GM18508 (cell line): ENCODE measurements around the gene CLN5.

Experiments
- ATAC-seq: cut with Tn5 transposase; IDR thresholded peaks from one replicate; pipeline ENCODE4 v1.9.1; 2021; ENCODE audit warnings: moderate number of reproducible peaks; ENCODE audit not compliant: insufficient read depth, unreplicated experiment

CLN5 gene

DNA sequence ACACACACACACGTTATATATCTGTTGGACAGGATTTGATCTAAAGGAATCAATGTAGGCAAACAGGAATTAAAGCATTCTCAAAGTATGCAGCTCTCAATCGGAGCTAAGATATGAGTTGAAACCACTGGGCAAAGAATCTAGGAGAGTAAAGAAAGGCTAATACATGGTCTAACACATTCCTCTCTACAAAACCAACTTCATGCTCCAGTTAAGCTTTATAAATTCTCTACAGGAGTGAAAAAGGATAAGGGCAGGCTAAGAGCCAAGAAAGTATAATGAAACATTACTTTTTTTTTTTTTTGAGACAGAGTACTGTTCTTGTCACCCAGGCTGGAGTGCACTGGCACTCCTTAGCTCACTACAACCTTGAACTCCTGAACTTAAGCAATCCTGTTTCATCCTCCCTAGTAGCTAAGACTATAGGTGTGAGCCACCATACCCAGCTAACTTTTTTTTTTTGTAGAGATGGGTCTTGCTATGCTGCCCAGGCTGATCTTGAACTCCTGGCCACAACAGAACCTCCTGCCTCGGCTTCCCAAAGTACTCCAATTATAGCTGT, 24.5 kb downstream of the CLN5 start:
- ATAC-seq, result no peak

DNA sequence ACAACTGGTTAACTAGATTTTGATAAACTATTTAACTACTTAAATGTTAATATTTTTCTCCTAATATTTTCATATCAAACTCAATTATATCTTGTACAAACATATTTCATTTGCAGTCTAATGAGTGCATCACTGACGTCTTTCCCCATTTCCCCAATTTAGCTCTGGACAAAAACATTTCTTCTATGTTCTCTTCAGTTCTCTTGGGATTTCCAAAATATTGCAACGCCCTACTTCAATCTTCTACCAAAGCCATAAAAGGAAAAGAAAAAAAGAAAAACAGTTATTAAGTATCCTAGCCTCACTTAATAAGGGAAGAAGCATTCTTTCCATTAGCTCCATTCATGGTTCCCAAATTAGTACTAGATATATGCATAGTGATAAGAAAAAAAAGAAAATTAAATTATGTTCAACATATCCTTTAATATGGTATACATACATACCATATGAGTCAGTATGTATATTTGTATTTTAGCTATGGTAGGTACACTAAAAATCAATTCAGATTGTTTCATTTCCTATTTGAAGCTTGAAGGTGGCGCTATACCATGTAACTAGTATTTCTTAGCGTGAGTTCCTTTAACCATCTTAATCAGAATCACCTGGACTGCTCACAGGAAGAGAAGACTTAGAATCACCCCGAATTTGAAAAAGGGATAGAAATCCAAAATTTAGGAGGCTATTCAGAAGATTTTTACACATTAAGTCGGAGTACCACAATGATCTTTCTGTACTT, 25.2 kb downstream of the CLN5 start:
- no peak for ATAC-seq

DNA sequence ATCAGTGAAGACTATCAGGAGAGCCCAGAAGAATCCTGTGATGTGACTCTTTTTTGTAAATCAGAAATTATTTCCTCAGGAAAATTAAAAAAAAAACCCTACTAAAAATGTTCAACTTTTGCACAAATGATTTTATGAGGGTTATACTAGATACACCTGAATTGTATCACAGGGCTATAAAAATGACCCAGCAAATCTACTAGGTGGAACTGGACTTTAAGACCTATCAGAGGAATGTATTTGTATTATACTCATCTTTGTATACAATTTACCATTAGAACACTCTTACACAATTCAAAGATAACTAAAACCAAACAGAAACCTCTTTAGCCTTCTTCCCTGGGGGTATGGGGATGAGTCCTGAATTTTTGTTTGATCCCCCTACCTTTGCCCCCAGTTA, 27.9 kb downstream of the CLN5 start:
- no peak for ATAC-seq

DNA sequence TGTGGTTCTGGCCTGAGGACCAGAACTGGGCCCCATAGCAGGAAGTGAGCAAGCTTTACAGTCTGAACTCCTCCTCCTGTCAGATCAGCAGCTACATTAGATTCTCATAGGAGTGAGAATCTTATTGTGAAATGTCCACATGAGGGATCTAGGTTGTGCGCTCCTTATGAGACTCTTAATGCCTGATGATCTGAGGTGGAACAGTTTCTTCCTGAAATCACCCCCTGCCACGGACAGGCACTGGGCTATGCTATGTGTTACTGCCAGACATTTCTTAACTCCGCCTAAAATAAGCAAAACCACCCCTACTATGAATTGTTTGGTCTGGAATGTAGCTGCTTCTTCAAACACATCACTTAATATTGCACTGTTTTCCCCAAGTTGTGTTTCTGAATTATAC, 30.5 kb downstream of the CLN5 start:
- ATAC-seq, result no peak

DNA sequence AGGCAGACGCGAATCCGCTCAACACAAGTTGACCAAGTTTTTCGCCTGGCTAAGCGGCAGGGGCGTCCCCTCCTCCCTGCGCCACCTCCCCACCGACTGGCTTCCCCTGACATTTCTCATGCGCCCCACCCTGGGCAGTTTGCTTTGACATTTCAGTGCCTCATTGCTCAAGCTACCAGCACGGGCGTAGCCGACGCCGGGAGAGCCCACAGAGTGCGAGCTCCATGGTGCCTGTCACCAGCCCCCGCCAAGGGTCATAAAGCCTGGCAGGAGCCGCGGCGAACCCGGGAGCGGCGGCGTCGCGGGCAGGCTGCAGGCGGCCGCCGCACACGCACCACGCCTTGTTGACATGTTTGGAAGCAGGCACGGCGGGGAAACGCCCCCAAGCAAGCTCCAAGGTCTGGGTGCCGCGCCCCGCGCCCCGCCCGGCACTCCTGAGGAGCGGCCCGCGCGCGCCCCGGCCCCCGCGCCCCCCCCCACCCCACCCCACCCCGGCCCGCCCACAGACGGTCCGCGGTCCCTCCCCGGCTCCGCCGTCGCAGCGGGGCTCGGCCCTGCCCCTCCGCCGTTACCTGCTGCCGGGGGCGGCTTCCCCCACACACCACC, 34.5 kb downstream of the CLN5 start:
- peak; percentile 37 for ATAC-seq

DNA sequence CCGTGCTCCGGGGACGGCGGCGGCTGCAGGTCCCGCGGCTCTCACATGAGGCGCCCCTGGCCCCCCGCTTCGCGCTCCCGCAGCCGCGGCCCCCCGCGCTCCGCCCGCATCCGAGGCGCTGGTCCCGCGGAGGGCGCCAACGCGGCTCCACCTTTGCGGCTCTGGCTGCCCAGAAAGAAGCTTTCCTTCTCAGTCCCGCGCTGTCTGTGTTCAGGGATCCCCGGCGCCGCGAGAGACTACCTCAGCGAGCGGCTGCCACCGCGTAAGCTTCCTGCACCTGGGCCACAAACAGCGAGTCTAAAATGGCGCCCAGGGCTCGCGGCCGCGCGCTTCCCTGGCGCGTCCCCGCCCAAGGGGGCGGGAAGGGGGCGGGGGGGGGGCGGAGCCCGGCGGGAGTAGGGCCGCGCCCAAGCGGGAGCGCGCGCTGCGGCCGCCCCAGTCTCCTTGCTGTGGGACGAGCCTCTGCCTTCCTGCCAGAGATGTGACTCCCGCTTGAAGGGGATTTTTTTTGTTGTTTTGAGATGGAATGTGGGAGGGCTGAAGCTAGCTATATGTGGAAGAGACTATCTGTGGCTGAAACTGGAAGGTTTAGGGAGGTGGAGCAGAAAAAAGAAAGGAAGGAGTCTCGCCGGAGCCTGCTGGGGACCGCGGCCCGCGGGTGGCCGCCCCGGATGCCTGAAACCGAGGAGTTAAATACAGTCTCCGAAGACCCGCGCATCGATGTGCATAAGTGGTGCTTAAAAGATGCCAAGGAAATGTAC, 35.2 kb downstream of the CLN5 start, which contains the start of gene FBXL3:
Gene FBXL3 (minus strand): TSS at position 299 of the 761 bp plus-strand sequence. CDS start 5,299 bp downstream, outside the sequence.
- ATAC-seq, result peak; percentile 35

GRCh38 chr13:77028202-77028601, 36.3 kb downstream of the CLN5 start:
- no peak for ATAC-seq

DNA sequence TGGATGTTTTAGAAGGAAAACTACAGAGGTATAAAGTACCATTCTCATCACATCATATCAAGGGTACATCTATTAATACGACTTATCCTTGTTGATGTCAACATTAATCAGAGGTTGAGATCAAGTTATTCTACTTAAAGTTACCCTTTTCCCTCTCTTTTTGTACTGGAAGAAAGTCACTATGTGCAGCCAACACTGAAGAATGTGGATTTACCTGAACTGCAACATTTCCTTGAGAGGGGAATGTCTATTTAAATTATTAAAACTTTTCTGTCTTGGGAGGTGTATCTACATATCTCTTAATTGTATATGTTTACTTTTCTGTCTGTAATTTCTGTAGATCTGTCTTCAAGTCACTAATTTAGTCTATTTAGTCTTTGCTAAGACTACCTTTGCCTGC, 37.6 kb downstream of the CLN5 start:
- ATAC-seq, result no peak

GRCh38 chr13:77031656-77032243, 39.9 kb downstream of the CLN5 start:
- ATAC-seq, result no peak

DNA sequence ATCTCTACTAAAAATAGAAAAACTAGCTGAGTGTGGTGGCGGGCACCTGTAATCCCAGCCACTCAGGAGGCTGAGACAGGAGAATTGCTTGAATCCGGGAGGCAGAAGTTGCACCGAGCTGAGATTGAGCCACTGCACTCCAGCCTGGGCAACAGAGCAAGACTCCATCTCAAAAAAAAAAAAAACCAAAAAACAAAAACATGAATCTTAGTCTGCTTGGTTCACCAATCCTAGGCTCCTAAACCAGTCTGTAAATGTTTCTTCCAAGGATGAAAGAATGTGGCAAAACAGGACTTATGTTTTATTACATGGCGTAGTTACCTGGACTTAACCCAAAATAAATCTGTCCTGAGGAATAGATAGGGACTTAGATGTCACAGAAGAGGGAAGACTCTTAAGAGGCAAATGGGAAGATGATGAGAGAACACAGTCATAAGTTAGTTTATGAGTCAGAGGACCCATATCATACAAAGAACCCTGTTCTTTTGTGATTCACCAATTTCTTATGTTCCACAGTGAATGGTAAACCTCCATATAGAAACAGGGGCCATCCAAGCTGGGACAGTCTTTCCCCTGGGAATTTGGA, 41.9 kb downstream of the CLN5 start:
- ATAC-seq, result no peak

DNA sequence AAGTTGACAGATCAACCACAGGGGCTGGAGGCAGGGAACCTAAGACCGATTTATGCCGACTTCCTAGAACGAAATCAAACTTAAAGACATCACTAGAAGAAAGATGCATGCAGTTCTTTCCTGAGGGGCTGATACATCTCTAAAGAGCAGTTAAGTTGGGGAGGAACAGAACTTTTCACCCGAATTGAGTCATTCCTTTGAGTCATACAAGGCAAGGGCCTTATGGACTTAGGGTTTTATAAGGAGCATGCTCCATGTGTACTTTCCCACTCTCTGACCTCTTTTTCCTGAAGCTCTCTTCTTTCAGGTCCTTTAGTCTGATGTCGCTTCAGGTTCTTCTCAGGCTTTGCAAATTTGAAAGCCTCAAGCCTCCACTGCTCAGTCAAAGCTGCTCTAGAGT, 43.0 kb downstream of the CLN5 start:
- ATAC-seq, result no peak

DNA sequence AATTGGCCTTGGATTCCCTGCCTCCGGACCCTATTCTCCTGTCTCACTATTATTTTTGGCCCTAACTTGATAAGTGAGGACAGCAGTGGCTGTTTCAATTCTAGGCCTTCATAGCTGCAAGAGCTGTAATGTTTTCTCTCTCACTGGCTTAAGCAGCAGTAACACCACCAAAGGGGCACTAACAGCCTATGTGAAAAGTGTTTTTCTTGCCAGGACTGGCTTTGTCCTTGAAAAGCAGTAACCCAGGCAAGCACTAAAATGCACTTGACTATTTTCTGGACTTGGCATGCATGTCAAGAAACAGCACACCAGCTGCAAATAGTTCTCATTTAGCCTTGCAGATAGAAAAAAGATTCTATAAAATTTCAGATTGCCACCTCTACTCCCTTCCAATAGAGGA, 44.4 kb downstream of the CLN5 start:
- ATAC-seq, result no peak

DNA sequence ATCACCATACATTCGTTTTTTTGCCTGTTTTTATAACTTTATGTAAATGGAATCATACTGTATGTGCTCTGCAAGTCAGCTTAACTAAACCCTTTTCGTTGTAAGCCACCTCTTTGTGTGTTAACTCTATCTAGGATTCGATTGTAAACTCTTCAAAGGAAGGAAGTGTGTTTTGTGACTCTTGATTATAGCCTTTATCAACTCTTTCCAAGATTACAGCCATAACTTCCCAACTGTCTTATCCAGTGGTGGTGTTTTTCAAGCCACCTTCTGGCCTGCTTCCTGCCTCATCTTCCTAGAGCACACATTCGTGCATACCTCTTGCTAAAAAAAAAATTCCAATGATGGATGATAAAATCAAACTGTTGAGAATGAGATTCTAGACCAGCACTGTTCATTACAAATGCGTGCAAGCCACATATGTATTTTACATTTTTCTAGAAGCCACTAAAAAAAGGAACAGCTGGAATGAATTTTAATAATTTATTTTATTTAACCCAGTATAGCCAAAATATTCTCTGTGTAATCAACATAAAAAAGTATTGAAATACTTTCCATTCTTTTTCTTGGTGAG, 47.1 kb downstream of the CLN5 start:
- ATAC-seq, result no peak

- ATAC-seq, result no peak
These were observed 48.2 kb downstream of the CLN5 start for GRCh38 chr13:77040076-77040475.

DNA sequence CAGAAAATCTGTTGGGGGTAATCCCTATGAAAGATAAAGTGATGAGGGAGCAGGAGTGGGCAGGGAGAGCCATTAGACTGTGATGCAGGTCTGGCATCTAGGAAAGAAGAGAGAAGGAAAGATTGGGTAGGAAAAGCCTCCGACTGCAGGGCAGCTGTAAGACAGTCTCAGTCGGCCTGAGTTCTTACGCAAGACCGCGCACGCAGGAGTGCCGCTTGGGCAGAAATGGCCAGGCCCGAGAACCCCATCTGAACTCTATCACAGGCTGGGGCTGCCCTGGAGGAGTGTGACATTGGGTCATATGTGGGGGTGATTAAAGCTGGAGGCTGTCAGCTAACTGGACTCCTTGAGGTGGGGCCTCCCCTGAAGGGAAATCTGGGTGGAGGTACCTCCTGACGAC, 49.0 kb downstream of the CLN5 start:
- no peak for ATAC-seq

DNA sequence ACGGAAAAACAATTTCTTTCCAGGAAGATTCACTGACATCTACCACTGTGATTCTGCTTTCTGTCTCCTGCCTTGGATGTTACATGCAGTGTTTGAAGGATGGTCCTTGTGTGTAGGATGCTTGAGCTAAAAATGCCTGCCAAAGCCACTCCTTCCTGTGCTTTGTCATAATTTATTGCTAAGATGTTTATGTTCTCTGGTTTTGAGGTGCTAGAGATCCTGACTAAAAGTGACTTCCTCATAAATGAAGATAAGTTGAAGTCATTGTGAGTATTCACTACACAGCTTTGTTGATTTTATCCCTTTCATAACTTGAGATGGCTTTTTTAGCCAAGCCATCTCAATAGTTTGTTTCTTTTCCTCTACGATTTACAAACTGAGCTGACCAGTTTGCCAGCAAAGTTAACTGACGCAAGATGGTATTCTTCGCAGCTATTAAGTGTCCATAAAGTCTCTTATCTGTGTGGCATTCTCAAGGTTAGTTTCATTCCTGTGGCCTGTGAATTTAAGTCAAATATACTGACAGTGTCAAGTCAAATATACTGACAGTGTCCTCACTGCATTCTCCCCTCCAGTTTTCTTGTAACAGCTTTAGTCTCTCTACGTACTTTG, 50.8 kb downstream of the CLN5 start:
- ATAC-seq, result no peak

- no peak for ATAC-seq
These were observed 55.9 kb downstream of the CLN5 start for GRCh38 chr13:77047649-77048343.

DNA sequence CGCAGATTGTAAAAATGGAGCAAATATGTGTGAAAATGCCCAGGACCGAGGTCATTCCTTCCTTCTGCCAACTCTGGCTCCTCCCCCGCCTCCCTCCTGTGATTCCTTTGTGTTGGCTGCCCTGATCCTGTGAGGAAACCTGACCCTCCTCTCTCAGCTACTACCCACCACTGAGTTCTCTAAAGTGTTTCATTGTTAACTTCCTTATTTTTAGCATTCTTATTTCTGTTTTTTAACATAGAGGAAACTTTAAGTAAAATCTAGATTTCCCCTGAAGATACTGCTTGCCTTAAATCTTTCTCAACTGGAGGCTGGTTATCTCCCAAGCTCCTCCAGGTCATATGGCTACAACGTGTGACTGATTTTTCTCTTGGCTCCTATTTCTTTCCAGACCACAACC, 56.8 kb downstream of the CLN5 start:
- ATAC-seq, result no peak

- ATAC-seq, result no peak
These were observed 61.3 kb downstream of the CLN5 start for GRCh38 chr13:77053192-77053591.
